GM20000 (cell line): Measurements from ENCODE around the gene BUD31.

ENCODE experiments used
- DNase-seq: peaks from one replicate; pipeline ENCODE4 v3.0.0; 2012; ENCODE audit warnings: low spot score
- TF ChIP-seq, protein P1 (sequence below): IDR thresholded peaks from 2 replicates; pipeline ENCODE4 v1.5.1; 2012; ENCODE audit warnings: mild to moderate bottlenecking, control low read depth; ENCODE audit errors: extremely low read depth, missing control alignments

Gene BUD31

DNA sequence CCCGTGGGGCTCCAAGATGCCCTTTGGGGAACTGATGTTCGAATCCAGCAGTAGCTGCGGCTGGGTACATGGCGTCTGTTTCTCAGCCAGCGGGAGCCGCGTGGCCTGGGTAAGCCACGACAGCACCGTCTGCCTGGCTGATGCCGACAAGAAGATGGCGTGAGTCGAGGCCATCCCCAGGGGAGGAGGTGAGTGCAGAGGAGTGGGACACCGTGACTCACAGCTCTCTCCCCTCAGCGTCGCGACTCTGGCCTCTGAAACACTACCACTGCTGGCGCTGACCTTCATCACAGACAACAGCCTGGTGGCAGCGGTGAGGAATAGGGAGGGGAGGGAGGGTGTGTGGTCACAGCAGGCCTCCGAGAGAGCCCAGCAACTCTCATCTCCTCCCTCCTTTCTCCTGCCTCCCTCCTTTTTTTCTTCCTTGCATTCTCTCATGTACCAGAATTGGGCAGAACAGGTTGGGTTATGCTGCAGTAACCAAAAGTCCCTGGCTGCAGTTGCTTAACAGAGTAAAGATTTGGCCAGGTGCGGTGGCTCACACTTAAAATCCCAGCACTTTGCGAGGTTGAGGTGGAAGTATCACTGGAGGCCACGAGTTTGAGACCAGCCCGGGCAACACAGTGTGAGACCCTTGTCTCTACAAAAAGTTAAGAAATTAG, 17.7 kb upstream of the BUD31 start:
- TF ChIP-seq, protein P1, sequence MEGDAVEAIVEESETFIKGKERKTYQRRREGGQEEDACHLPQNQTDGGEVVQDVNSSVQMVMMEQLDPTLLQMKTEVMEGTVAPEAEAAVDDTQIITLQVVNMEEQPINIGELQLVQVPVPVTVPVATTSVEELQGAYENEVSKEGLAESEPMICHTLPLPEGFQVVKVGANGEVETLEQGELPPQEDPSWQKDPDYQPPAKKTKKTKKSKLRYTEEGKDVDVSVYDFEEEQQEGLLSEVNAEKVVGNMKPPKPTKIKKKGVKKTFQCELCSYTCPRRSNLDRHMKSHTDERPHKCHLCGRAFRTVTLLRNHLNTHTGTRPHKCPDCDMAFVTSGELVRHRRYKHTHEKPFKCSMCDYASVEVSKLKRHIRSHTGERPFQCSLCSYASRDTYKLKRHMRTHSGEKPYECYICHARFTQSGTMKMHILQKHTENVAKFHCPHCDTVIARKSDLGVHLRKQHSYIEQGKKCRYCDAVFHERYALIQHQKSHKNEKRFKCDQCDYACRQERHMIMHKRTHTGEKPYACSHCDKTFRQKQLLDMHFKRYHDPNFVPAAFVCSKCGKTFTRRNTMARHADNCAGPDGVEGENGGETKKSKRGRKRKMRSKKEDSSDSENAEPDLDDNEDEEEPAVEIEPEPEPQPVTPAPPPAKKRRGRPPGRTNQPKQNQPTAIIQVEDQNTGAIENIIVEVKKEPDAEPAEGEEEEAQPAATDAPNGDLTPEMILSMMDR, result no peak

DNA sequence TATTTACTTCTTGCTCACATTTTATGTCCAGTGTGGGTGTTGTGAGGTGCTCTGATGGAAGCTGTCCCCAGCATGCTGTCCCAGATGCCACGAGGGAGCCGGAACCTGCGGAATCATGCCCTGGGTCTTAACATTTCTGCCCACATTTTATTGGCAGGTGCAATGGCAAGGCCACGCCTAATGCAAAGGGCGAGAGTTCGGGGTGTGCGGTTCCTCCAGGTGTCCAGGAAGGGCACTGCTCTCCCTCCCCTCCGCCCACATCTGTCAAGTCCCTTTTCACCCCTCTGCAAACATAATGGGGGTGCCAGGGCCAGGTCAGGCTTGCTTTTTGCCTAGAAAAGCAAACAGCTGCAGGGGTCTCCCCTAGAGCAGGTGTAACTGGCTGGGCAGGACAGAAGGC, 16.7 kb upstream of the BUD31 start:
- DNase-seq, result no peak

More for the DNA sequence above, 17.7 kb upstream of the BUD31 start:
- DNase-seq, result no peak

DNA sequence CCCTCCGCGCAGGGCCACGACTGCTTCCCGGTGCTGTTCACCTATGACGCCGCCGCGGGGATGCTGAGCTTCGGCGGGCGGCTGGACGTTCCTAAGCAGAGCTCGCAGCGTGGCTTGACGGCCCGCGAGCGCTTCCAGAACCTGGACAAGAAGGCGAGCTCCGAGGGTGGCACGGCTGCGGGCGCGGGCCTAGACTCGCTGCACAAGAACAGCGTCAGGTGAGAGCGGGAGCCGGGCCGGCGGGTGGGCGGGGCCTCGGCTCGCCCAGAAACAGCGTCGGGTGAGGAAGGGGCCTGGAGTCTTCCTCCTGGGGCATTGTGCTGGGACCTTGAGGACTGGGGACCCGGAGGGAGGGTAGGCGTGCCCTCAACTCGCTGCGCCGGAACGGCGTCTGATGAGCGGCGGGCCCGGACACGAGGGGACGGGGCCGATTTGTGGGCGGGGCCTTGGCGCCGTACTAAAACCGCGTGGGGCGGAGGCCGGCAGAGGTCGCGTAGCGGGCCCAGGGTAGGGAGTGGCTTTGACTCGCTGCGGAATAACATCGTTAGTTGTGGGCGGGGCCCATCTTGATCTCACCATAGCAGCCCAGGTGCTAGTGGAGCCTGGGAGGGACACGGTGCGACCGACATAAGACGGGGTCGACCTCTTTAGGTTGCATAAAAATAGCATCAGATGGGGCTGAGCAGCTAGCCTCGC, 16.0 kb upstream of the BUD31 start:
- peak; percentile 81 for DNase-seq
- TF ChIP-seq, protein P1, result no peak

More for the DNA sequence above, 16.7 kb upstream of the BUD31 start:
- TF ChIP-seq, protein P1, result no peak

DNA sequence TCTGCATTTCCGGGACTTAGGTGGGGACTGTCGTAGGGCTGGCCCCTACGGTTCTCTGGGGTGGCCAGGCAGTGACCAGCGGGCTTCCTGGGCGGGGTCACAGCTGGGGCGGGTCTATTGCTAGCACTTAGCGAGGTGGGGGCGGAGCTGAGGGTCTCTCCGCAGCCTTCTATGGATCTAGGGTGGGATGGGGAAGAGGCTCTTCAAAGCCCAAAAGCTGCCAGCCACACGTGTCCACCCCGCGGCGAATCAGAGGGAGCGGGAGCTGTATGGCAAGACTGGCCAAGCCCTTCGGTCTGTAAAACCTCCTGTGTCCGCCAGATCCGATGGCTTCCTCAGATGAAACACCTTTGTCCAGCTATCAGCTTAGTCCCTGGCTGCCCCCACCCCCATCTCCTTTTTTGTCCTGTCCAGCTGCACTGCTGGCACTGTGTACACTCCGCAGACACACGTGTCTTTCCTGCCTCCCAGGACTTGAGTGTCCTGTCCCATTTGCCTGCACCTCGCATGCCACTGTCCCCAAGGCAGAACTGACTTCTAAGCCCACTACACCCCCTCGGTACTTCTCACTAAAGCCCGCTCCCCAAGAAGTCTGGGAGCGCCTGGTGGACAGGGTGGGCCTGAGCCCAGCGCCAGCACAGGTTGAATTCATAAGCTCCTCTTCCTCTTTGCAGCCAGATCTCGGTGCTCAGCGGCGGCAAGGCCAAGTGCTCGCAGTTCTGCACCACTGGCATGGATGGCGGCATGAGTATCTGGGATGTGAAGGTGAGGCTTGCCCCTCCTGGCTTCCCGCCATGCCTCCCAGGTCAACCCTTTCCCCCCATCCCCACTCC, 15.2 kb upstream of the BUD31 start:
- no peak for DNase-seq
- TF ChIP-seq, protein P1, result no peak

DNA sequence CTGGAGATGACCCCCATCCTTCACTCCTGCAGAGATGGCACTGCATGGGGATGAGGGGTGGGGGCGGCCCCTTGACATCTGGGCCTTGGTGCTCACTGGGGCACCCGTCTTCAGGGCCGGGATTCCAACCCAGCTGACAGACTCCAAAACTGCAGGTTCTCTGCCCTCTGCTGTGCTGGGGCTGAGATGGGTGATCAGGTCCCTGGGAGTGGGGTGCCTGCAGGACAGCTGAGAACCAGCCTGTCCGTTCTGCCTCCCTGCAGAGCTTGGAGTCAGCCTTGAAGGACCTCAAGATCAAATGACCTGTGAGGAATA, 14.6 kb upstream of the BUD31 start:
- no peak for DNase-seq
- TF ChIP-seq, protein P1, result no peak

DNA sequence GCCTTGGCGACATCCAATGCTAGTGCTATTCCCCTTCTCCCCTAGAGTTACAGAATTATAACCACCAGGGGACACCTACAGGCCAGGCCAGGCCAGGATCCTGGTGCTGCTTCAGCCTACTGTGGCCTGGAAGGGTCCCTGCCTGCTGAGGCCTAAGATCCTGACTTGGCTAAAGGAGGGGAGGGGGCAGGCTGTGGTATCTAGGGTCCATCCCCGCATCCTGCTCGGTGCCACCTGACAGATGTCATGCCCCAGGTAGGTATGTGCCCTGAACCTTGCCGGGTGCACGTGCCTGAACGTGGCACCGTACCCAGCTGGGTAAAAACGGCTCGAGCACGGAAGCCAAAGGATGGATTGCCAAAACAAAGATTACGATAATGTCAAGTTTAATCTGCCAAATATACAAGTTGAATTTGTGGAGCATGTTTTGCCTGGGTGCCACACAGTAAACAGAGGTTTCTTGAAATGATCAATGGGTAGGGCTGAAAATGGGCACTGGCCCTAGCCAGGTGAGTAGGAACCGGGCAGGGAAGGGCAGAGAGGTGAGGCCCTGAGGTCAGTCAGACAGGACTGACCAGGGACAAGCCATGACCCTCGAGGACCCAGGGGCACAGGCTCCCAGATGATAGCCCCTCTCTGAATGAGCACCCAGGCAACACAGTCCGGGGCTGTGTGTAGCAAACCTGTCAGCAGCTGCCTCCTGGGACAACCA, 13.0 kb upstream of the BUD31 start:
- no peak for DNase-seq
- TF ChIP-seq, protein P1, result no peak
